NCI-H446 (cell line): ENCODE measurements around the gene PHAF1.

Experiments used
- DNase-seq, 2 experiments: peaks; one replicate each; lab custom pipeline; 2025; lab: John Stamatoyannopoulos, UW

PHAF1 gene

DNA sequence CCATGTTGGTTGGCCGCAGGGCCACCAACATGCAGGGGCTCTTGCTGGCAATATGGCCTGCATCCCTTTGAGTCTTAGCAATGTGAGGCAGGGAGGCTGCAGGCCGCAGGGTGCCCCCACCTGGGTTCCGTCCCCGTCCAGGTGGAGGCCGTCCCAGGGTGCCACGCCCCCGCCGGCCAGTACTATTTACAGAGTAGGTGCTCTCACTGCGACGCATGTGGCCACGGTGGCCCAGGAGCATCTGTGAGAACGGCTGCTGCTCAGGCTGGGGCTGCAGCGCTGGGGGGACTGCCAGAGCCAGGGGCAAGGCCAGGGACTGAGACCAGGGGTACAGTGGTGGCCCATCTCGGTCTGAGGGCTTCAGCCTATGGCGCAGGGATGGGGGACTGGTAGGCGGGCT, 70.4 kb downstream of the PHAF1 start:
- DNase-seq = no peak

DNA sequence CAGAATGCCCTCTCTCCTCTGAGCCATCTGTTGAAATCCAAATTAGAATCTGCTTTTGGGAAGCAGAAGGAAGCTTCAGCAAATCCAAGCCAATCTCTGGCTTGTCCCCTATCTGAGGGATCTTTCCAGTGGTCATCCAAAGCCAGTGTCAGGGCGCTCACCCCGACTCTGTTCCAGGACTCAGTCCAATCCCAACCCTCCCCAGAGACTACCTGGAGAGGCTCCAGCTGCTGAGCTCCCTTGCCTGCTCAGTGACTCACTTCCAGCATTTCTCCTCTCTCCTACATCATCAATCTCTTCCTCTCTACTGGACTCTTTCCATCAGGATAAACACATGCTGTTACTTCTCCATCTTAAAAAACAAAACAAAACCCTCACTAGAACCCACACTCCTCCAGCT, 71.6 kb downstream of the PHAF1 start:
- peak in 1 of 2 experiments; percentile 55 for DNase-seq

DNA sequence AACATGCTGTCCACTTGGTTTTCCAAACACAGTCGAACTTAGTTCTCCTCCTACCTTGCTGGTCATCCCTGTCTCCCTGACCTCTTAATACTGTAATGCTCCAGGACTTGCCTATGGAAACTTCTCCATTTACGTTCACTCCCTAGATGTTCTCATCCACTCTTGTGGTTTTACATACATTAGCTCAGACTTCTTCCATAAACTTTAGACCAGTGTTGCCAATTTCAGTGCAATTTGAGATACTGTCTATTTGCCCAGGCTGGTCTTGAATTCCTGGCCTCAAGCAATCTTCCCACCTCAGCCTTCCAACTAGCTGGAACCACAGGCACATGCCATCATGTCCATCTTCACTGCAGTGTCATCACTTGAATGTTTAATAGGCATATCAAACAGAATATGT, 72.5 kb downstream of the PHAF1 start:
- DNase-seq = no peak

DNA sequence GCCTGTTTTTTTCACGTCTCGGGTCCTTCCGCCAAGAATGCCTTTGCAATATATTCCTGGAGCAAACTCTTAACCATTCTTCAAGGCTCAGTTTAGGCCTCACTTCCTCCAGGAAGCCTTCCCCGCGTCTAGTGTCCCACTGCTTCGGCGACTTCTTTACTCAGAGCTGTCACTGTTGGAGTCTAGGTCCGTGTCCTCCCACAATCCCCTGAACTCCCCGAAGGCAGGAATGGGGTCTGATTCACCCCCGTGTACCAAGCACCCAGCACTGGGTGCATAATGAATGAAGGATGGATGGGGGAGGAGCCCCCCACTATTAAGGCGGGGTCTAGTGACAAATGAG, 73.5 kb downstream of the PHAF1 start:
- DNase-seq = no peak

DNA sequence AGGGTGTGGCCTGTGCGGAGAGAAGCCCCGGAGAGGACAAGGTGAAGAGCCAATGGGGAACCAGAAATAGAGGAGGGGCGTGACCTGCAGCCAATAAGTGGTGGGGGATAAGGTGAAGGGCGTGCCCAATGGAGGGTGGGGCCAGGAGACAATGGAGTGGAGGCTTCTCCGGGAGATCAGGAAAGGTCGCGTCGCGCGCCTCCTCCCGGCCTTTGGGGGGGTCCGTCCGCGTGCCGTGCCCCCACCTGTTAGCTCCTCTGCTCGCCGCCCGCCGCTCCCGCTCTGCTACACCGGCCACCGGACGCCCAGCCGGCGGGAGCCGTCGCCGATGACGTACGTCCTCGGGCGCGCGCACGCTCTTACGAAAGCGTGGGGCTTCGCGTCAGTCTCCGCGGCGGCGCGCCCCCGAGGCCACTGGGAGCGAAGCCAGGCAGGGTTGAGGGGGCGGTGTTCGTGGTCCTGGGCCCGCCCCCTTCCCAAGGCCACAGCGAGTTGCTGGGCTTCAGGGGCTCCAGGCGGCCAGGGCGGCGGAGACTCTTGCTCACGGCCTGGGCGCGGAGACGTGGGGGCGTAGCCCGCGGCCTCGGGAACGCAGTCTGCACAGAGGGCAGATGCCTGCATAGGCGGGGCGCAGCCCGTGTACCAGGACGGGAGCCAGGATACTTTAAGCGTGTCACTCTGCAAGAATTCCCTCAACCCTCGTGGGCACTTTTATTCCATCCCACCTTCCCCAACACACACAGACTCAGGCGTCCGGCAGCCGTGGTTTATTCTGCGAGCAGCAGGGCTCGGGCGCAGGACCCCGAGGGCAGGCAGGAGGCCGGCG, 74.1 kb downstream of the PHAF1 start, which contains the start of gene MATCAP1:
TSS of gene MATCAP1 (minus strand) at position 337 of the 826 bp plus-strand sequence. CDS start 3,353 bp downstream, outside the sequence.
- DNase-seq = peak; percentile 84 to 90

DNA sequence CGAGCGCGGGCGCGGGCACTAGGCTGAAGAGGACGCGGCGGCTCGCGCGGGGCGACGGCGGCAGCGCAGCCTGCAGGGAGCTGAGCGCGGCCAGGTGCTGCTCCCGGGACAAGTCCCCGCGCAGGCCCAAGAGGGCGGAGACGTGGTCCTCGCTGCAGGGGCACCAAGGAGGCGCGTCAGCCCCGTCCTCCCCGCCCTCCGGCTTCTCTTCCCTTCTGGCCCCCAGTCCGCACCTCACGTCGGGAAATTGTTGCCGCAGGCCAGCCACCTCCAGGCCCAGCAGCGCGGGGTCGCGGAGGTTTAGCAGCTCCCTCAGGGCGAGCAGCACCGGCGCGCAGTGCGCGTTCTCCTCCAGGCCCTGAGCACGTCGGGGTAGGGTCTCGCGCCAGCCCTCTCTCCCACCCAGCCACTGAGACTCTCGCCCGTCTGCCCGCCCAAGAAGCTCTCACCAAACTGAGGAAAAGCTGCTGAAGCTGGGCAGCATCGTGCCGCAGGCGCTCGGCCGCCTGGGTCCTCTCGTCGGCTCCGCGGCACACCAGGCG, 74.8 kb downstream of the PHAF1 start:
- DNase-seq = no peak

DNA sequence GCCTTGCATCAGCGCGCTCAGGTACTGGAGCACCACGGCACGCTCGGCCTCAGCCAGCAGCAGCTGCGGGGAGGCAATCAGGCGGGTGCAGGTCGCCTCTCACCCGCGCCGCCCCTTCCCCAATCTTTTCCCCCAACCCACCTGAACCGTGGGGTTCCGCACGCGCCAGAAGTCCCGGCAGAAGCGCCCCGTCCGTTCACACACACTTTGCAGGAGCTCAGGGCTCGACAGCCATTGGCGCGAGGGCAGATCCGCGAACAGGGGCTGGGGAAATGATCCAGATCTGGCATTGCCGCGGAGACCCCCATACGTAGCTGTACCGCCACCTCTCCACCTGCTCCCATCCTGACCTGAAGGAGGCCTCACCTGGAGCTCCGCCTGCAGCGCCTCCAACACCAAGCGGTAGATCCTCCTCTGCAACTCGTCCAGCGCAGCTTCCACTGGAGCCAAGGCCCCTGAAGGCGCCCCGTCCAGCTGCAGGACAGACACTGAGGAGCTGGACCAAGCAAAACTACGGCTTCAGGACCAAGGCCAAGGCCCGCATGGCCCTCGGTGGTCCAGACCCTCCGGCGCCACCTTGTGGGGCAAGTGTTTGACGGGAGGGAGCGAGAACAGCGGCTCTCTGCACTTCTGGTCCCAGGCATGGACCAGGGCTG, 75.4 kb downstream of the PHAF1 start:
- DNase-seq = no peak

DNA sequence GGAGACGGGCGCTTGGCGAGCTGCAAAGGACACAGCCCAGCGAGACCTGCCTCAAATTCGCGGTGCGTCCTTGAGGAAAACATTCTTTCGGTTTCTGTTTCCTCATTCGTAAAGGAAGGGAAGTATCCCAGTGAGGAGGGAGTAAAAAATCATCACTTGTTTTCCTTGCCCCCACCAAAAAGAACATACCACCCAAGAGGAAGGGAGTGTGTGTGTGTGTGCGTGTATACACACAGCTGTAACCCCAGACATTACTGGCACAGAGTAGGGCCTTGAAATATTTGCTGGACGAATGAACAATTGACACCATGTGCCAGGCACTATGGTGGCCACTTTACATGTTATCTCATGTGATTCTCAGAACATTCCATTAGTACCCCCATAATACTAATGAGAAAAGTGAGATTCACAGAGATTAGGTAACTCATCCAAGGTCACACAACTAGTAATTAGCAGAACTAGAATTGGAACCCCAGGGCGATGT, 76.0 kb downstream of the PHAF1 start:
- no peak for DNase-seq

DNA sequence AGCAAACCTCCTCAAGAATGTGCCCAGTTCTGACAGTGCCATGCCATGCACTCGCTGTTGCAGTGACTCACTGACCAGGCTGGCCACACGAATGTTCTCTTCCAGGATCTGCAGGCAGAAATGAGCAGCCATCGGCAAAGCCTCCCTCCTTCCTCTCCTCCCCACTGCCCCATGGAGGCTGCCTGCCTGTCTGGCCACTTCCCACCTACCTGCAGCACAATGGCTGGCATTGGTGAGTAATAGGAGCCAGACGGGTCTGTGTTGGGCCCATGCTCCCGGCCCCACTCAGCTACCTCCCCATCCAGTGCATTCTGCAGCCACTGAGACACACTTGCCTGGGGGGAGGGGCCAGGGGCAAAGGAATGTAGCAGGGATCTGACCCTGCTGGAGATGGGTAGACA, 76.8 kb downstream of the PHAF1 start:
- DNase-seq = no peak

DNA sequence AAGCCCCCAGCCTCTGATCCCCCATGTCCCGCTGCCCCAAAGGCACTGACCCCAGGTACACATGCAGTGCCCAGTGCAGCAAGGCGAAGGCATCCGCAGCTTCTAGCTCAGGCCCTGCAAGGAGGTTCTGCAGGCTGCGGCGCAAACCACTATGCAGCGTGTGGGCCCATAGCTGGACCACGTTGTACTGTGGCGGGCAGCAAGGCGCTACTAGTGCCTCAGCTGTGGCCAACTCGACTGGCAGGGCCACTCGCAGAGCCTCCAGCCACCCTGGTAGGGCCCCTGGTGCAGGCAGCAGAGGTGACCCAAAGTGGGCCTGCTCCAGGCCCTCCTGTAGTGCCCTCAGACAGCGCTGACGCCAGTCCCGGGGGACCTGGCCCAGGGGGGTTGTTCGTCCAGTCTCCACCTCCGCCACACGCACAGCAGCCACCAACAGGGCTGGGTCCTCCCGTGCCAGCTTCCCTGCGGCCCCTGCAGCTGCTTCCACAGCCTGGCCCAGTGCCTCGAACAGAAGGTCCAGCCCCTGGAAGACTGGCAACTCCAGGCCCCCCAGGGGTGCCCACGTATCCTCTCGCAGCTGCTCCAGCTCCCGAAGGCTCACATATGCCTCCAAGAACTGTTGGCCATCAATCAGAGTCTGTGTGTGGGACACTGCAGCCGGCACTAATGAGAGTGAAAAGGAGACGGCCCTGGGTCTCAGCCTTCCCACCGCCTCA, 77.6 kb downstream of the PHAF1 start:
- peak; percentile 40 to 88 for DNase-seq

DNA sequence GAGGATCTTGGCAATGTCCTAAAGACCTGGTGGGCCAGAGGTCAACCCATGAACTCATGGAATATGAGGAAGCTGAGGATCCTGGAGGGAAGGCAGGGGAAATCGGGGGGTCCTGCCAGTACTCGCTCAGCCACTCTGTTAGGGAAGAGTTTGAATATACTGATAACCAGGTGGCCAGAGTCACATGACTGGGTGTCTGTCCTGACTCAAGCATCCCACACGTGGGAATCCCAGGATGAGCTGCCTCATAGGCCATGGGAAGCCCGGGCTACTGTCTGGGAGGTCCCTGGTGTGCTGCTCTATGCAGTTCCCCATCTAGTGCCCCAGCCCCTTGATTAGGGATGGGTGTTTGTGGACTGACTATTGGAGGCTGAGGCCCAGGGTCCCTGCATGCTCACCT, 78.6 kb downstream of the PHAF1 start:
- no peak for DNase-seq

DNA sequence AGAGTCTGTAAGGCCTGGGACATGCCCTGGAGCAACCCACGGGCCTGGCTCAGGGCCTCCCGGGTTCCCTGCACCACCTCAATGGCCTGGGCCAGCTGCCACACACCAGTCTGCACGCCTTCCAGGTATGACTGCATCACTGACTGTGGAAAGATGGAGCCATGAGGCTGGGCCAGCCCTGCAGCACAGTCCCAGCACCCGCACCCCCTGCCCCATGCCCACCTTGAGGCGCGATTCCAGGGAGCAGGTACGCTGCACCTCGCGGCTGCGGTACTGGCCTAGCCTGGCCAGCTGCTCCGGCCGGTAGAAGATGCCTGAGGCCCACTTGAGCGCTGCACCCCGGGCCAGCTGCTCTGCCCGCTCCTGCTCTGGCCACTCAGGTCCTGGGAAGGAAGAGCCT, 79.1 kb downstream of the PHAF1 start:
- no peak for DNase-seq

DNA sequence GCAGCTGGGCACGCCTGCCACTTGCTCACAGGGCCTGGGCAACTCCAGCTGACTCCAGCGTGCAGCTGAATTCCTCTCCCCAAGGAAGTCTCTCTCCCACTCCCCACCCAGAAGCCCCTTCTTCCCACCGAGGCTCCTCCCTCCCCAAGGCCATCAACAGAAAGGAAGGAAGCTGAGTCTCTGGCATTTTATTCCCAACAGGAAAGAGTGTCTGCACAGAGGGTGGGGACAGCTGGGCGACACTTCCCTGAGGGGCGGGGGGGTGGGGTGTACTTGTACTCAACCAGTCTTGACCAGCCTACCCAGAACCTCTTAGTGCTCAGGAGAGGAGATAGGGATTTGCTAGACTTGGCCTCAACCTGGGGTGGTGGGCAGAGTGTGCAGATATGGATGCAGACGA, 80.3 kb downstream of the PHAF1 start, which contains the start of gene EXOC3L1:
TSS of gene EXOC3L1 (minus strand) at position 96 of the 400 bp plus-strand sequence. CDS start 460 bp downstream, outside the sequence.
- no peak for DNase-seq

DNA sequence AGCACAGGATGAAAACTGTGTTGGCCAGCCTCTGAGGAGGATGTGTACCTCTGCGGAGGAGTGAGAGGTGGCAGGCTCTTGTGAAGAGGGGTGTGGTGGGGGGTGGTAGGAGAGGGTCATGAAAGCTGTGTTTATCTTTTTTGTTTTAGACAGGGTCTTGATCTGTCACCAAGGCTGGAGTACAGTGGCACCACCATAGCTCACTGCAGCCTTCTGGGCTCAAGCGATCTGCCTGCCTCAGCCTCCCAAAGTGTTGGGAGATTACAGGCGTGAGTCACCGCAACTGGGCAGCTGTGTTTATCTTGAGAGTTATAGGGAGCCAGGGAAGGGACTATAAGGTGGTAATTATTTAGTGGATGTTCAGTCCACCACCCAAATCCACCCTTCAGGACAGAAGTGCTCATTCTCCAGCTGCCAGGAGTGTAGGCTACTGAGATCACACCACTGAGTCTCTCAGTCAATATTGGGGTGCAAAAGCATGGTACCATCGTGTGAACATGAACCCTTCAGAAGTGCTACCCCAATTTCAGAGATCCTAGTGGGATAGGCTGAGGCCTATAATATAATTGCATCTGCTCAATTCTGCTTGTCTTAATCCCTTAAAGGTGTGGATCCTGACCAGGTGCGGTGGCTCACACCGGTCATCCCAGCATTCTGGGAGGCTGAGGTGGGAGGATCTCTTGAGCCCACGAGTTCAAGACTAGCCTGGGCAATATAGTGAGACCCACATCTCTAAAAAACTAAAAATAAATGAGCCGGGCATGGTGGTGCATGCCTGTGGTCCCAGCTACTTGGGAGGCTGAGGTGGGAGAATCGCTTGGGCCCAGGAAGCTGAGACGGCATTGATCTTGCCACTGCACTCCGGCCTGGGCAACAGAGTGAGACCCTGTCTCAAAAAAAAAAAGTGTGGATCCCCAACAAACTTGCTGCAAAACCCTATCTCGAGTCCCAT, 81.0 kb downstream of the PHAF1 start:
- no peak for DNase-seq

DNA sequence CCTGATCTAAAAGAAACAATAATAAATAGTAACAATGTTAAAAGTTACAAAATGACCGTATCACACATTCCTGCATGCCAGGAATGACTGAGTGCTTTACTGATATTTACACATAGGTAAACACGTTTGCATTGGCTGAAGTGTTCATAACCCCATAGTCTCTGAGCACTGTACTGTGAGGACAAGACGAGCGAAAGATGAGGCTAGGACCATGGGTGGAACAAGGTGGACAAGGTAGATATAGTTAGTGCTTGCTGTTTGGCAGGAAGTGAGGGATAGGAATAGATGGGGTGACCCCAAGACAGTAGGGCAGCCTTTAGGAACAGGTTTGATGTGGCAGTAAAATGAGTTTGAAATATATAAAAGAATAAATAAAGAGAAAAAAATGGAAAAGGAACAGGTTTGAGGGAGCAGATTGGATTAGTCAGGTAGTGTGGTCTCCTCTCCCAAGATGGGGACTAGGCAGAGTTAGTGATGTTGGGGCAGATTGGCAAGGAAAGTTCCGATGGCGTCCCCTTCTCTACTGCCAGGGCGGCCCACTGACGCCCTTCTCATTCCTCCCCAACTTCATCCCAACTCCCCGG, 81.8 kb downstream of the PHAF1 start:
- no peak for DNase-seq

DNA sequence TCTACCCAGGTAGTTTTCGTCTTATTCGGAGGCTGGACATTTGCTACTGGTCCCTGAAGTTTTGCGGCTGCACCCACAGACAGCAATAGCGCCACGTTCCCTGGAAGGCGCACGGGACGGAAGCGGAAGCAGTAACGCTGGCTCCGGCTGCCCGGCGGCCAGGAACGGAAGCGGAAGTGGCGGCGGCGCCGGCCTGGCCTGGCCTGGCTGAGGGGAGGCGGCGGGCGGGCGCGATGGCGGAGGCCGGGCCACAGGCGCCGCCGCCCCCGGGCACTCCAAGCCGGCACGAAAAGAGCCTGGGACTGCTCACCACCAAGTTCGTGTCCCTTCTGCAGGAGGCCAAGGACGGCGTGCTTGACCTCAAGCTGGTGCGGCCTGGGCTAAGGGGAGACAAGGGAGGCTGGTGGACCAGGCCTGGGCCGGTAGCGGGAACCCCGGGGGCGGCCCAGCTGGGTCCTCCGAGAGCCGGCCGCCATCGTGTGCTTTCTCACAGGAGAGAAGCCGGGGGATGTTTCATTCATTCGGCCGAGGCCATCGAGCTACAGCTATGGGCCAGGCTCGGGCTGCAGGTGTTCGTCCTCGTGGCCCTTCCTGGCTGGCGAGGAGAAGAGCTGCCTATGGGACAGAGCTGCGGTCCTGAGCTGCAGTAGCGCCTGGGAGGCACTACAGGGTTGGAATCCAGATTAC, 82.4 kb downstream of the PHAF1 start, which contains the start of gene E2F4:
TSS of gene E2F4 (plus strand) at position 161 of the 687 bp plus-strand sequence. CDS start at position 234, 73 bp downstream.
- peak; percentile 29 to 86 for DNase-seq

DNA sequence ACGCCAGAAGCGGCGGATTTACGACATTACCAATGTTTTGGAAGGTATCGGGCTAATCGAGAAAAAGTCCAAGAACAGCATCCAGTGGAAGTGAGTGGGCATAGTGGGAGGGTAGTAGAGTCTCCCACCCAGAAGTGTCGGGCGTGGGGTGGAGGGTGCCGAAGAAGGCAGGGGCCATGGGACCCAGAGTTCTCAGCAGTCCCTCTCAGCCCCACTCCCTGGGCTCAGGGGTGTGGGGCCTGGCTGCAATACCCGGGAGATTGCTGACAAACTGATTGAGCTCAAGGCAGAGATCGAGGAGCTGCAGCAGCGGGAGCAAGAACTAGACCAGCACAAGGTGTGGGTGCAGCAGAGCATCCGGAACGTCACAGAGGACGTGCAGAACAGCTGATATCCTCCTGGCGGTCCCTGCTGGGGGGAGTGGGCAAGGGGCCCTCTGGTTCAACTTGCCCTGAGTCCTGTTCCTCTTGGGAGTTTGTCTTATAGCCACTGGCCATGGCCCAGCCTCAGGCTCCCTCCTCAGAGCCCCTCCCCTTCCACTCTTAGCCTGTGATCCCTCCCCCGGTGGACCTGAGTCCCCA, 83.1 kb downstream of the PHAF1 start:
- DNase-seq = no peak

DNA sequence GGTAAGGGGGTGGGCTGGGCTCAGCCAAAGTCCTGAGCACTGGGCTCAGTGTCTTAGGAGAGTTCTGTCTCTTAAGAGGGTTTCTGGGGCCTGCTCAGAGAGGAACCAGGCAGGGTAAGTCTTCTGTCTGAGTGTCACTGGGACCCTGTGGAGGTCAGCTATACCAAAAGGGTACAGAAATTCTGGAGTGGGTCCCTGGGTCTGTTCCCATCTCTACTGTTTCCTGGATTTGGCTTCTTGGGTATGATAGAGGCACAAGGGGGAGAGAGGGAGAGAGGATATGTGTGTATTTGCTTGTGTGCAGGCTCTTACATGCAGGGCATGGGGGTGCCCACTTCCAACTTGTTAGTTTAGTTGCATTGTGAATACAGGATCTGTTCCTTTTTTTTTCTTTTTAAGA, 83.8 kb downstream of the PHAF1 start:
- DNase-seq = no peak

DNA sequence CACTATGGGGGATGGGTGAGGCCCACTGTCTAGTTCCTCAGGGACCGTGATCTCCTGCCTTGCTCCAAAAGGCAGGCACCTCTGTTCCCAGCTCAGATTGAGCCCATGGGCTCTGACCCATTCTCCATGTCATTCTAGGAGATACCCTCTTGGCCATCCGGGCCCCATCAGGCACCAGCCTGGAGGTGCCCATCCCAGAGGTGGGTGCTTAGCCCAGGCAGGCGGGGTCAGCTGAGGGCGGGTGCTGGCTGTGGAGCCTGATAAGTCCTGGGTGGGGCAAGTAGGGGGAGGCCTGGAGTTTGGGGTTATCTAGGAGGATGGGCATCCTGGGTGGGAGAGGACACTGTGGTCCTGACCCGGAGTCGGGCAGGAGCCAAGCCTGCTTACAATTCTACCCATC, 84.5 kb downstream of the PHAF1 start:
- no peak for DNase-seq

DNA sequence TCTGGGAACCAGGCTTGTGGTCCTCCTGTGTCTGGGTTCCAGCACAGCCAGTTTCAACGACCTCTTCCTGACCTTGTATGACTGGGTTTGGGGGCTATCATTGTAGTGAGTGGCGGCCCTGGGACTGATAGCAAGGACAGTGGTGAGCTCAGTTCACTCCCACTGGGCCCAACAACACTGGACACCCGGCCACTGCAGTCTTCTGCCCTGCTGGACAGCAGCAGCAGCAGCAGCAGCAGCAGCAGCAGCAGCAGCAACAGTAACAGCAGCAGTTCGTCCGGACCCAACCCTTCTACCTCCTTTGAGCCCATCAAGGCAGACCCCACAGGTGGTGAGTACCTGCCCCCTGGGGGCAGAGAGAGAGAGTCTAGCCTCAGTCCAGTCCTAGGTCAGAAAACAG, 85.9 kb downstream of the PHAF1 start:
- no peak for DNase-seq
